ENCODE results near the gene SUPT20HL1. TPM values are rescaled to one million over a fixed set of nuclear protein-coding genes. Genes with fewer than 3 reads are reported as not detected.

Gene SUPT20HL1
- total and polyA plus RNA-seq, 2 of the 4 experiments (the other 2 are of a cell fraction), result not detected

DNA sequence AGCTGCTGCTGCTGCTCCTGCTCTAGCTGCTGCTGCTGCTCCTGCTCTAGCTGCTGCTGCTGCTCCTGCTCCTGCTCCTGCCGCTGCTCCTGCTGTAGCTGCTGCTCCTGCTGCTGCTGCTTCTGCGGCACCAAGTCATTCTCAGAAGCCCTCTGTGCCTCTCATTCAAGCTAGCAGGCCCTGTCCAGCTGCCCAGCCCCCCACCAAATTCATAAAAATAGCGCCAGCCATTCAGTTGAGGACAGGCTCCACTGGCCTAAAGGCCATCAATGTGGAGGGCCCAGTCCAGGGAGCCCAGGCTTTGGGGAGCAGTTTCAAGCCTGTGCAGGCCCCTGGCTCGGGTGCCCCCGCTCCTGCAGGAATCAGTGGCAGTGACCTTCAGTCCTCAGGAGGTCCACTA lies 3.9 kb downstream of the SUPT20HL1 start:
- WGBS, 2 experiments (ENCODE audit: extremely low coverage in 2 of 2, insufficient read length in 1 of 2), result 55% methylated on average over 2 of the region's 5 CpGs; no CpG with 5 or more reads in 1 of the 2 experiments
- no peak overlapping the region for H2BK120ac ChIP-seq (ENCODE audit: low read depth, low read length)
- intact Hi-C loops (cut with micrococcal nuclease) (no loop called here), in situ Hi-C loops (cut with MboI; ENCODE audit: low sequenced_read_pairs) (no loop called here), dilution Hi-C loops (cut with HindIII; ENCODE audit: low sequenced_read_pairs, unreplicated experiment) (no loop called here)
- no peak overlapping the region for H2BK15ac ChIP-seq (ENCODE audit: low read depth, low read length)
- no peak overlapping the region for H2BK20ac ChIP-seq (ENCODE audit: low read depth, low read length)
- H2AK5ac ChIP-seq (ENCODE audit: low read depth, low read length), result no peak overlapping the region
- no peaks in the 10 kb centered on the region for H3K4me1 ChIP-seq (ENCODE audit: control insufficient read depth, insufficient read depth, low read length)
- no peak overlapping the region for H3K27ac ChIP-seq (ENCODE audit: insufficient read depth, low read length)
- no peak overlapping the region for H4K91ac ChIP-seq (ENCODE audit: insufficient read depth, low read depth, low read length)
- peaks cover 7% of the 10 kb centered on the region; the same call in 1 of the 2 replicates for H3K27me3 ChIP-seq (ENCODE audit: control insufficient read depth, insufficient read depth, low read length)
- H3K23ac ChIP-seq (ENCODE audit: low read depth, low read length), result no peak overlapping the region
- H3K9ac ChIP-seq (ENCODE audit: low read depth, low read length), result no peak overlapping the region
- no peaks in the 10 kb centered on the region for H3K9me1 ChIP-seq (ENCODE audit: insufficient read depth, low read length)
- no peak overlapping the region for H2BK5ac ChIP-seq (ENCODE audit: low read depth, low read length, poor library complexity, severe bottlenecking)
- H3K36me3 ChIP-seq (ENCODE audit: control insufficient read depth, insufficient read depth, low read length), result no peaks in the 10 kb centered on the region
- DNase-seq, result no peak
- POLR2A ChIA-PET (ENCODE audit: unreplicated experiment), result no interaction called here
- no peak overlapping the region for H2AK9ac ChIP-seq (replicated peaks; ENCODE audit: low read depth, low read length, poor library complexity)
- no peak overlapping the region for H3K18ac ChIP-seq (ENCODE audit: low read depth, low read length)
- no peak overlapping the region for H3K4me2 ChIP-seq (ENCODE audit: low read depth, low read length)
- H3K56ac ChIP-seq (ENCODE audit: extremely low read depth, insufficient read depth, low read length), result no peak overlapping the region
- no peaks in the 10 kb centered on the region for H3K9me3 ChIP-seq (ENCODE audit: control insufficient read depth, insufficient read depth, low read length)
- BruUV-seq (replicated peaks), result no TSS peak
- no peak overlapping the region for H4K8ac ChIP-seq (ENCODE audit: low read depth in 2 of 2, low read length in 2 of 2)
- H3K79me1 ChIP-seq (ENCODE audit: low read depth in 1 of 2, low read length in 2 of 2), result no peaks in the 10 kb centered on the region
- TF ChIP-seq CHD1 (IDR thresholded peaks at IDR 0.05; ENCODE audit: low read depth, low read length), result no peak
- H2AFZ ChIP-seq (replicated peaks; ENCODE audit: low read length, poor library complexity), result no peak overlapping the region
- no peak overlapping the region for H3K4ac ChIP-seq (ENCODE audit: low read depth, low read length)
- CTCF ChIA-PET, result no interaction called here
- no peak overlapping the region for H4K5ac ChIP-seq (ENCODE audit: low read depth, low read length)
- H3K14ac ChIP-seq (replicated peaks; ENCODE audit: low read depth, low read length), result no peak overlapping the region
- H4K20me1 ChIP-seq (ENCODE audit: insufficient read depth, low read length), result no peaks in the 10 kb centered on the region
- ATAC-seq (ENCODE audit: low read depth), result no peak
- H3K4me3 ChIP-seq (ENCODE audit: insufficient read depth, low read depth, low read length), result no peak overlapping the region

All from IMR-90 (cell line).